Stimulated activated CD4-positive, alpha-beta T cell treated with anti-CD3 and anti-CD28 coated beads, Interleukin-1b, Interleukin-23, amount 100 ng/mL, for 48 hours (primary cell): ENCODE data around the gene TMOD2.
"Not testable (repeated sequence)": the region's sequence is repeated elsewhere in the genome, so short reads cannot be mapped to it uniquely, and the experiment has no call there.

Source experiments
- DNase-seq: peaks from one replicate; pipeline ENCODE4 v3.0.0-alpha.2; 2020

Gene TMOD2

DNA sequence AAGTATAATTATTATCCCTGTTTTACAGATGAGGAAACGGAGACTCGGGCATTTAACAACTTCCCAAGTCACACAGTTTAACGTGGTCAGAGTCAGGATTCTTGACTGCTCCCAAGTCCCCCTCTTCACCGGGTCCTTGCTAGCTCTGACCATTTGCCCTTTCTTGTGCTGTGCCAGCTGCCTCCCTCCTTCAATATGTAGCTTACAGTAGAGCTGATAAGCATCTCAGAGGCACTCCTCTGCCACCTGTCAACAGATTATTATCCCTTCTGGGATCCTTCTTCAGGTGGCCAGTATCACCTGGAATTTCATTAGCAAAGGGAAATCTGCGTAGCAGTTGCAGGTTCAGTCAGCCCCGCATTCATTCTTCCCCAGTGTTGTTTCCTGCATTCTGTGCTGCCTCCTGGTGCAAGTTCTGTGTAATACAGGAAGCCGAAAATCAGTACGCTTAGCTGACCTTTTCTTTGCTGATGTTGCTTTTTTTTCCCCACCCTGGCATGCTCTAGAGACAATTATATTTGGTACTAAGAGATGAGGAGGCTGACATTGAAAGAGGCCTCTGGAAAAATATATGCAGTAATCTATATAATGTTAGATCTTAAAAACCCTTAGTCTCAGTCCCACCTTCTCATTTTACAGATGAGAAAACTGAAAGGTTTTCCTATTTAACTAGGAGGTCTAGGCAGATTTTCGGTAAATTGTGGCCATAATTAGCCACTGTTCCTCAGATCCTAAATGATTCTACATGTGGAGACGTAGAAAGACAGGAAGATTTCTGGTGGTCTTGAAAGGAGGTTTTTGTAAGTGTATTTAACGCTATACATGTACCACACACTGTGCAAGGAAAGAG lies 24.8 kb downstream of the TMOD2 start:
- DNase-seq: no peak

DNA sequence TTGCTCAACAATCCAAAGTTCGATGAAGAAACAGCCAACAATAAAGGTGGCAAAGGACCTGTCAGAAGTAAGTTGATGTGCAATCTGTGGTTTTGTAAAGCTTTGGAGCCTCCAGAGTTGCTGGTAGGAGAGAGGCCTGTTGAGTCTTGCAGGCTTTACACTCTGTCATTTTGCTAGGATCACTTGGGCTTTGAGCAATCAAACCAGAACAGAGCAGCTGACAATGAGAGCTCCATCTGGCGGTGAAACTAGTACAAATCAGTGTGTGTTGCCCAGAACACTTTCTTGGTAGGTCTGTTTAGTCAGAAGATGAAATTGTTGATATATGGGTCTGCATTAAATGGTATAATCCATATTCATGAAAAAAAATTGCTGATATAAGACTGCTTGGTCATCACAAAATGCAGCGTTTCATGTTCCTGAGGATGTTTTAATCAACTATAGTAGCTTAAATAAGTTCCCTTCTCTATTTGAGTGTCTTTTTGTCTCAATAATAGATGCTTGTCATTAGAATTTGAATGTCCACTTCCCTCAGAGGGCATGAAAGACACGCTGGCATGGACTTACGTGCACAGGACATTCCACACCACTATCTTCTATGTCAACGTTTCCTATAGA lies 25.7 kb downstream of the TMOD2 start:
- peak; percentile 60 for DNase-seq

DNA sequence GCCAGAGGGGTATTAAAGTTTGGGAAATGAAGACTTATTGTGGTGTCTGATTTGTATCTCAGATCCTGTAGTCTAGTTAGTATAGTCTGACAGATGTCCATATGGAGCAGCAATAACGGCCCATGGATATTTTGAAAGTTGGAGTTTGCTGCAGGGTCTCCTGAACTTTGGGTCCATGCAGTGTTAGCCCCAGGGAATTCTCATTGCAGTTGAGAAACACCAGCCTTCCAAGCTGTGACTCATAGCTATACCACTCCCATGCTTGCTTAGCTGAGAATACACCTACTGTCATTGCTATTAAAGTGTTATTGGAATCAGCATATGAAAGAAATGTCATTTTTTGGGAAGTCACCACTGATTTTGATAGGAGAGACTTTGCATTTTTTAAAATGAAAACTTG lies 29.2 kb downstream of the TMOD2 start:
- no peak for DNase-seq

DNA sequence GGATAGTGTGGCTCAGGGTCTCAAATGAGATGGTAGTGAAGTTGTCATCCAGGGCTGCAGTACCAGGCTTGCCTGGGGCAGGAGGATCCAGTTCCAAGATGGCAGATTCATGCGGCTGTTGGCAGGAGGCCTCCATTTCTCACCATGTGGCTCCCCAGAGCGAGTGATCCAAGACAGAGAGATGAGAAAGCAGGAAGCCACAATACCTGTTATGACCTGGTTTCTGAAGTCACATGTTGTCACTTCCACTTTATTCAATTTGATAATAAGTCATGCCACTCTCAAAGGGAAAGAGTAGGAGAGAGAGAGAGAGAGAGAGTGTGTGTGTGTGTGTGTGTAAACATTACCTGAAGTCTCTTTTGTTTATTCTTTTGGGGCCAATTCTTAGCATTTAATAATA lies 30.1 kb downstream of the TMOD2 start:
- no peak for DNase-seq

DNA sequence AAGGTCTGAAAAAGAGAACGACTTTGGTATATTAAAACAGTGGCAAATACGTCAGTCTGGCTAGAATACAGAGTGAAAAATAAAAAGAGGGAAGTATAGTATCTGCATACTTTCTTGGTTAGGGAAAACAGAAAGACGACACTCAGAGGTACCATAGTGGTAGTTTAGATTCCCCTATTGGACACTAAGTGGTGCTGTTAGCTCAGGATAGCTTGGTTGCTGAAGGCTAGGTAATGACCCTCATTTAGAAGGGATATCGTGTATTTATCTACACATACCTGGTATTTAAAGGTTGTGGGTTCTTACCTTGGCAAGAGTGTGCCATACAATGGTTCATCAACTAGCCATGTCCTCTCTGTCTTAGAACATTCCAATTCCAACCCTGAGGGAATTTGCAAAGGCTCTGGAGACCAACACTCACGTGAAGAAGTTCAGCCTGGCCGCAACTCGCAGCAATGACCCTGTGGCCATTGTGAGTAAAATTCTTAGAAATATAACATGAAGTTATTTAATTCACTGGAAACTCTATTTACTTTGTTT lies 31.0 kb downstream of the TMOD2 start:
- DNase-seq: no peak

- no peak for DNase-seq
These were observed 32.6 kb downstream of the TMOD2 start for GRCh38 chr15:51783967-51784366.

DNA sequence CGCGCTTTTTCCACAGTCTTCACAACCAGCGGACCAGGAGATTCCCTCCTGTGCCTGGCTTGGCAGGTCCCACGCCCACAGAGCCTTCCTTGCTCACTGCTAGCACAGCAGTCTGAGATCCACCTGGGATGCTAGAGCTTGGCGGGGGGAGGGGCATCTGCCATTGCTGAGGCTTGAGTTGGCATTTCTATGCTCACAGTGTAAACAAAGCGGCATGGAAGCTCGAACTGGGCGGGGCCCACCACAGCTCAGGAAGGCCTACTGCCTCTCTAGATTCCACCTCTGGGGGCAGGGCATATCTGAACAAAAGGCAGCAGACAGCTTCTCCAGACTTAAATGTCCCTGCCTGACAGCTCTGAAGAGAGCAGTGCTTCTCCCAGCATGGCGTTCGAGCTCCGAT lies 35.7 kb downstream of the TMOD2 start:
- DNase-seq: not testable (repeated sequence)

DNA sequence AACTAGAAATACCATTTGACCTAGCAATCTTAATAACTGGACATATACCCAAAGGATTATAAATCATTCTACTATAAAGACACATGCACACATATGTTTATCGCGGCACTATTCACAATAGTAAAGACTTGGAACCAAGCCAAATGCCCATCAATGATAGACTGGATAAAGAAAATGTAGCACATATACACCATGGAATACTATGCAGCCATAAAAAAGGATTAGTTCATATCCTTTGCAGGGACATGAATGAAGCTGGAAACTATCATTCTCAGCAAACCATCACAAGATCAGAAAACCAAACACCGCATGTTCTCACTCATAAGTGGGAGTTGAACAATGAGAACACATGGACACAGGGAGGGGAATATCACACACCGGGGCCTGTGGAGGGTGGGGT lies 41.1 kb downstream of the TMOD2 start:
- not testable (repeated sequence) for DNase-seq

- DNase-seq: no peak
These were observed 42.3 kb downstream of the TMOD2 start for GRCh38 chr15:51793521-51794305.

GRCh38 chr15:51796847-51797401 lies 45.5 kb downstream of the TMOD2 start:
- DNase-seq: no peak

DNA sequence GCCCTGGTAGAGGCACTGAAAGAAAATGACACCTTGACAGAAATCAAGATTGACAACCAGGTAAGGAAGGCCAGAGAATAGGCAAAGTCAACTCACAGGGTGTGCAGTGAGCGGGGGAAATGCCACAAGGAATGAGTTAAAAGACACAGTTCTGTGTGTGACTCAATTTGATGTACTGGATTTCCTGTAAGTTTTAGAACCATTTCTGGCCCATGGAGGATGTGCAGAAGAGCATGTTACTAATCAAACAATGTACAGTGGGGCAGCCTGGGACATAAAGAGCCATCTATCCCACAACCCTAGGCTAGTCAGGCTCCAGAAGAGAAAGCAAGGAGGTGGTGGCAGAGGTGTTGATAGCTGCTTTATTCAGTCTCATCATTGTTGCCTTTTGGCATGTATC lies 46.9 kb downstream of the TMOD2 start:
- DNase-seq: no peak

DNA sequence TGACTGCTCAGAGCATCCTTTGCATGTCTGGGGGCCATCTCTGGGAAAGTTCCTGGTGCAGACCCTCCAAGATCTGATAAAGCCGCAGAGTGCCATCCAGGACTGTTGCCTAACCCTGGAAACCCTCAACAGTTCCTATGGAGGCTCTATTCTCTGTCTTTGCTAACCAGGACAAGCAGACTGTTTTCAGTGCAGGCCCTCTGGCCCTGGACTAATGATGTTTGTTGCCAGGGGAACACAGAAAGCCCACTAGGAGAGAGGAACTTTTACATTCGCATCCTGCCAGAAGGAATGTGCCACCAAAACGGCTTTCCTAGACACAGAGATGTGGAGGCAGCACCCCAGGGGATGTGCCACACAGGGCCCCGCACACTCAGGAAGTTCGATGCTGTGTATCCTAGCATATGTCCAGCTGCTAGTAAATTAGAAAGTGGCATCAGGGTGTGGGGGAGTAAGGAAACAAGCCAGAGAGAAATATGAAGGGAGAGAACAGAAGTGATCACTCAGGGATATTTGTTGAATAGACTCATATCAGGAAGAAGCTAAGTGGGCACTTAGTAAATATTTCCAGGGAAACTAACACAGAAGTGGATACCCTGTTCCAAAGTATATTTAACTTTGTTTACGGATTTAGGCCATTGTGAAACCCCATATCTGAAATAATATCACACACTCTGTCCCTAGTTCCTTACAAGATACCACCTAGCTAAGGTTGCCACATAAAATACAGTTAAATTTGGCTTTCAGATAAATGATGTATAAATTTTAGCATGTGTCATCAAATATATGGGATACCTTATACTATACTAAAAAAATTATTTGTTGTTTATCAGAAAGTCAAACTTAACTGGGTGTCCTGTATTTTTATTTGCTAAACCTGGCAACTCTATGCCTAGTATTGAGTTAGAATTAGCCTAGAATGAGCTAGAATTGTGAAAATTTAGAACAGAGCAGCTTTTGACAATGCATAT lies 48.2 kb downstream of the TMOD2 start:
- no peak for DNase-seq

- no peak for DNase-seq
These were observed 50.0 kb downstream of the TMOD2 start for GRCh38 chr15:51801391-51801835.

- DNase-seq: no peak
These were observed 51.2 kb downstream of the TMOD2 start for GRCh38 chr15:51802593-51802992.

GRCh38 chr15:51803965-51804364 lies 52.6 kb downstream of the TMOD2 start:
- DNase-seq: no peak

DNA sequence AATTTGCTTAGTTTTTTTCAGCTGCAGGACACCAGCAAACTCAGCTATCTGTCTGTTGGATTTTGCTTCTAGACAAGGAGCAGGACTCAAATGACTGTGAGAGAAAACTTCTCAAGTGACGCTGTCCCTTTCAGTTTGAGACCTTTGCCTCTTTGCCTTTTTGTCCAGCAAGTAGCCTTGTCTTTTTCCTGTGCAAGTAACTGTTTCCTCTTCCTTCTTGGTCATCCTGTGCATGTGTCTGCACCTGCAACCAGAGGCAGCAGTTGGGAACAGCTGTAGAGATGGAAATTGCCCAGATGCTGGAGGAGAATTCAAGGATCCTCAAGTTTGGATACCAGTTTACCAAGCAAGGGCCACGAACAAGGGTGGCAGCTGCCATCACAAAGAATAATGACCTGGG lies 54.7 kb downstream of the TMOD2 start:
- DNase-seq: no peak

- DNase-seq: no peak
These were observed 58.1 kb downstream of the TMOD2 start for GRCh38 chr15:51809457-51809856.

DNA sequence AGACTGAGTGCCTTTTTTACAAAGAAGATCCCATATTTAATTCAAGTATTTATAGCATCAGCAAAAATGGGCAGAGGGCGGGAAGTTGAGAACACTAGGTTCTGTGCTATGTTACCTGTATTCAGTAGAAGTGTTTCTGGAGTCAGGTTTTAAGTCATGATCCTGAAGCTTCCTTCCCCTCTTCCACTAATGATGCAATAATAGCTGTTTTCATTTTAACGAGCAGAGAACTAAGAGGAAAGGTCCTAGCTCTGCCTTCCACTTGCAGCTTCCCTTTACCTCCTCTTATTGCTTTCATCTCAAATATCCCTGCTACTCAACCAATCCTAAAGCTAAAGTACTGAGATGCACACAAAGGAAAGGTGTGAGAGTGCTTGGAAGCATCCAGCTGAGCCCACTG lies 61.2 kb downstream of the TMOD2 start:
- DNase-seq: no peak

DNA sequence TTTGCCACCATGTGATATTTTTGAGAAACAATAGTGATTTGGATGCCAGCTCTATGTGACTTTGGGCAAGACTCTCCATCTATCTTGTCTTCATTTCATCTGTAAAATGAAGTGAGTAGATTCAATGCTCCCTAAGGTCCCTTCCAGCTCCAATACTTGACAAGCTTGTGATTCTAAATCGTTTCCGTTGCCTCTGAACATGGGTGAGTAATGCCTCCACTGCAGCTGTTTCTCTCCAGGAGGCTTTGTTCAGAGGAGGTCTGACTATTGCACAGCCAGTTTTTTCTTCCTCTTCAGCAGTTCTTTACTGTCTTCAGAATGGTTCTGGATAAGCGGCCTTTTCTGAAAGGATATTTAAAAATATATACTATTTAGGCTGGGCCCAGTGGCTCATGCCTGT lies 63.2 kb downstream of the TMOD2 start:
- DNase-seq: no peak

- DNase-seq: no peak
These were observed 65.2 kb downstream of the TMOD2 start for GRCh38 chr15:51816611-51817010.

- no peak for DNase-seq
These were observed 66.8 kb downstream of the TMOD2 start for GRCh38 chr15:51818150-51818549.

DNA sequence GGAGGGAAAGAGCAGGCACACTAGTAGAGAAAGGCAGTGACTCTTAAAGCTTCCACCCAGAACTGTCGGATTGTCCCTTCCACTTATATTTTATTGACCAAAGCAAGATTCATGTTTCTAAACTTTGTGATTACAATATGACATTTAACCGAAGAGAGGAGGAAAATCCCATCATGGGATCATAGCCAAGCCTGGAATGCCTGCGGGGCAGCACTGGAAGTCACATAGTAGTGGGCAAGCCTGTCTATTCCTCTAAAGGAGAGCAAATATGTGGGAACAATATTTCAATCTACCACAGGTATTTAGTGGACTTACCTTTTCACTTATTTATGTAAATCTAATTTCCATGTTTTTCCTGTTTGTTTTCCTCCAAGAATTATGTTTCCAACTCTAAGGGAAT lies 74.3 kb downstream of the TMOD2 start:
- no peak for DNase-seq
